Amniotic stem cell (primary cell): ENCODE measurements around the gene OR51D1.
A peak's percentile ranks its signal among the peaks of the same experiment; 100 is the strongest.

Source experiments
- DNase-seq: peaks from one replicate; lab custom pipeline; 2025; lab: John Stamatoyannopoulos, UW

Gene OR51D1

GRCh38 chr11:4636962-4637661 lies at the start of gene OR51D1:
Gene OR51D1 (plus strand): TSS chr11:4637477. CDS start chr11:4639791, 2,314 bp downstream.
- DNase-seq = no peak

GRCh38 chr11:4589017-4589416 lies 48.3 kb upstream of the OR51D1 start:
- no peak for DNase-seq

- no peak for DNase-seq
Observed at GRCh38 chr11:4593739-4594138, 43.5 kb upstream of the OR51D1 start, which contains the start of gene OR52I1. Gene OR52I1 (plus strand): TSS chr11:4594039. CDS start chr11:4594039, 0 bp downstream.

- no peak for DNase-seq
Observed at GRCh38 chr11:4605057-4605456, 32.2 kb upstream of the OR51D1 start.

DNA sequence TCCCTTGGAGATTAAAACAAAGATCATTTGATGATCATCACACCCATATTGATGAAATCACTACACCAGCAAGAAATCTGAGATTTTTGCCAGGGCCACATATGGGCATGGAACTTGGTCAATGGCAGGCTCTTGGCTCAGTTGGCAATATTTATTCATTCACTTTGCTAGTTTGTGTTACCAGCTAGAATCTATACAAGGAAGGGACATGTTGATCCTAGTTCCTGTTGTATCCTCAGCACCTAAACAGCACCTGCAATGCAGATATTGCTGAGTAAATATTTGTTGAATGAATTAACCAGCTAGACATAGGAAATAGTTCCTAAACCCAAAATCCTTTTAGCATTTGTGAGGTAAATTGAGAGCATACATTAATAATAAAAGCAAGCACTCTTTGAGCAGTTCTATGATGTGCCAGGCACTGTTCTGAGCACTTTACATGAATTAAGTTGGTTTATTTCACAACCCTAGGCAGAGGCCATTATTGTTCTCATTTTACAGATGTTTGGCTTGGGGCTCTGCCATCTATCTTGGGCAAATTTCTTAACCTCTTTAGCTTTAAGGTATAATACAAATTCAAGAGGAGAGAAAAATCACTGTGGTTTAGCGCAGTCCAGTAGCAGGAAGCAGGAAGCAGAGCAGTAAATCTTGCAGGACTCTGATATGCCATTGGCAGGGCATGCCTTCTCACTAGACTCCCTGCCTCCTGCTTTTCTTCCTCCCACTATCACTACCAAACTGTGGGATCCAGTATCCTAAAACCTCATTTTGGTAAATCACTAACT lies 30.9 kb upstream of the OR51D1 start:
- no peak for DNase-seq

- DNase-seq = no peak
Observed at GRCh38 chr11:4607096-4607495, 30.2 kb upstream of the OR51D1 start.

- DNase-seq = peak; percentile 87
Observed at GRCh38 chr11:4607781-4608666, 29.3 kb upstream of the OR51D1 start, which contains the start of gene TRIM68. Gene TRIM68 (minus strand): TSS chr11:4608231. CDS start chr11:4605504, 2,727 bp downstream.

DNA sequence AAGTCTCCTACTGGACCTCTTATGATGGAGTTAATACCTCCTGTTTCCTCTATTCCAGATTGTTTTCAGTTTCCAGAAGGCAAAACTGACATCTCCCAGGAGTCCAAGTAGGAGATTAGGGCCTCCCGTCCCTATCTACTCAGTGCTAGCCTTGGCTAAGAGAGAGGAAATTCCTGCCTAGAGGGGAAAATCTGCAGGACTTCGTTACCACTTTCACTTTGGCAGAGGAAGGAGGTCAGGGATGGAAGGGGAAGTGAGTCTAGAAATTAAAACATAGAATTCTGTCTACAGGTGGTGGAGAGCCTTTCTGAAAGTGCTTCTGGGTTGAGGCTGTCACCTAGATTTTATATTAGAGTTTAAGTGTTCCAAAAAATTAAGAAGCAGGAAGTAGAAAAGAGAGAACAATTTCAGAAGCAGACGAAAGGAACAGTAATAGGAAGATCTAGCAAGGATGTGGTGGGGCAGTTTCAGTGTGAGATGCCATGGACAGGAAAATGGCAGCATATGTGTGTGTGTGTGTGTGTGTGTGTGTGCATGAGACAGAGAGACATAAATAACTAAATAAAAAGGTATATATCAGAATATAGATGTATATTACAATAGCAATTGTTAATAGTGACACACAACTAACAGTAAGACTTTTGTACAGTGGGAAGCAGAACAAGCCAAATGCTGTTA lies 26.9 kb upstream of the OR51D1 start:
- DNase-seq = no peak

- no peak for DNase-seq
Observed at GRCh38 chr11:4611986-4612385, 25.3 kb upstream of the OR51D1 start.

GRCh38 chr11:4615856-4616444 lies 21.3 kb upstream of the OR51D1 start:
- no peak for DNase-seq

DNA sequence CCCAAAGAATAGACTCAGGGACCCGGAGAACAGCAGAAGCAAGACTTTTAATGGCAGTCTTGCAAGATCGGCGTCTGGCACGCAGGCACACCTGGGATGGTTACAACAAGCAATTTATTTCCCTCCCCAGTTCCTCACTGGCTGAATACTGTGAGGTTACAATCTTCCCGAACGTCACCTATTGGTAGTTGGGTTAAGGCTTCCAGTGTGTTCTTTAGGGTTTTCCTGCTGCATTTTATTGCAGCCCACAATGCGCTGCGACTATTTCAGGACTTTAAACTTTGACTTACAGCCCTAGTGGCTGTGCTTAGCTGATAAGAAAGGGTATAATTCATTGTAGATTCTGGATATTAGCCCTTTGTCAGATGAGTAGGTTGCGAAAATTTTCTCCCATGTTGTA lies 17.8 kb upstream of the OR51D1 start:
- no peak for DNase-seq

GRCh38 chr11:4626207-4627099 lies 10.8 kb upstream of the OR51D1 start:
- peak; percentile 13 for DNase-seq

- no peak for DNase-seq
Observed at GRCh38 chr11:4636136-4636535, 1.1 kb upstream of the OR51D1 start.

GRCh38 chr11:4637662-4638047 lies 378 bp downstream of the OR51D1 start:
- no peak for DNase-seq

- DNase-seq = no peak
Observed at GRCh38 chr11:4639931-4640330, 2.7 kb downstream of the OR51D1 start.

GRCh38 chr11:4641501-4641900 lies 4.2 kb downstream of the OR51D1 start:
- no peak for DNase-seq

DNA sequence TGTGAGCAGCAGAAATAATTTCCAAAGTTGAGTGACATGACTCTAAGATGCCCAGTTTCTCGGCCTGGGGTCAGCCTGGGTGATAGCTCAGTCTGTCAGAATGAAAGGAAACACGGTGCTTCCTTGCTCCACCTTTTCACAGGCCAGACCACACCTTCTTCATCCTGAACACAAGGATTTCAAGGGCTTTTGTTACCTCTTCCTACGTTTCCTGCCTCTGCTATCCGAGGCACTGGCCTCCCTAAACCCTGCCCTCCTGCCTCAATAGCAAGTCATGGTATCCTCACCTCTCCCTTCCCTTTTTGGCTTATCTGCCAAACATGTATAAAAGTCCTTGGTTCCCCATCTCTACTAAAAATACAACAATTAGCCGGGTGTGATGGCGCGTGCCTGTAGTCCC lies 4.8 kb downstream of the OR51D1 start:
- DNase-seq = no peak

GRCh38 chr11:4643076-4643475 lies 5.8 kb downstream of the OR51D1 start:
- no peak for DNase-seq

DNA sequence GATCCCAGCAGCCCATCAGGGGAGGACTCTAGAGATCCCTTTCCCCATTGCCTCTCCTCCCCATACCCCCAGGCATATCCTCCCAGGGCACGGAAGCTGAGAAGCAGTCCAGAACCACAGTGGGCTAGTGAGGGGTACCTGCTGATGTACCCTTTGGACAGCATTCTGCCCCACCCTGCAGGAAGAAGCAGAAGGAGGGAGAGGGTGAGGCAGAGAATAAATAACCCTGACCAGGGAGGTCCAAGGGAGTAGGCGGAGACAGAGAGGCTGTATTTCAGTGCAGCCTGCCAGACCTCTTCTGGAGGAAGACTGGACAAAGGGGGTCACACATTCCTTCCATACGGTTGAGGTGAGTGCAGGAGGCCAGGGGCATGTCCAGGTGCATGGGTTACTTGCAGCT lies 6.4 kb downstream of the OR51D1 start, which contains the start of gene OR51E1:
TSS of gene OR51E1 (plus strand) at position 301 of the 400 bp plus-strand sequence. CDS start 8,545 bp downstream, outside the sequence.
- DNase-seq = no peak

- no peak for DNase-seq
Observed at GRCh38 chr11:4644233-4644632, 7.0 kb downstream of the OR51D1 start.
